ENCODE measurements around the gene EXOC3.
A peak's percentile ranks its signal among the peaks of the same experiment; 100 is the strongest.

The EXOC3 gene

DNA sequence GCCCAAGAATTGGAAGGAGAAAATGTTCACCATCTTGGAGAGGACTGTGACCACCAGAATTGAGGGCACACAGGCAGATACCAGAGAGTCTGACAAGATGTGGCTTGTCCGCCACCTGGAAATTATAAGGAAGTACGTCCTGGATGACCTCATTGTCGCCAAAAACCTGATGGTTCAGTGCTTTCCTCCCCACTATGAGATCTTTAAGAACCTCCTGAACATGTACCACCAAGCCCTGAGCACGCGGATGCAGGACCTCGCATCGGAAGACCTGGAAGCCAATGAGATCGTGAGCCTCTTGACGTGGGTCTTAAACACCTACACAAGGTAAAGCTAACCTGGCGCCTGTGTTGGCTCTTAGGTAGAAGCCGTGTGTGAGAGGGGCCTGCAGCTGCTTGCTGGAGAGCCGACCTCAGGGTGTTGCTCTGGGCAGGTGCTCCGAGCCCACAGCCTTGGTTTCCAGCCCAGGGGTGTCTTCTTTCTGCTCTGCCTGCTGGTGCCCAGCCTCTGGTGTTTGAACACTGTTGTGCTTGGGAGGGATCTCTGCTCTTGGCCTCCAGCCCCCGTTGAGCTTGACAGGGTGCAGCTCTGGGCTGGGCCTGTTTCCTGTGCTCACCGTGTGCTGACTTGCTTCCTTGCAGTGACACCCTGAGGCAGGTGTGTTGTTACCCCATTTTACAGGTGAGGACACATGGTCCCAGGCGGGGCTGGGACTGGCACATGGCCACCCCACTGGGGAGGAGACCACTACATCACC is 10.9 kb downstream of the EXOC3 start:
- peaks cover 35% of the 10 kb centered on the region; the same call in 1 of the 2 replicates for H3K79me2 ChIP-seq (ENCODE audit: insufficient read depth, low read length)
- peaks cover 65% of the 10 kb centered on the region; the same call in 1 of the 2 replicates for H3K36me3 ChIP-seq (ENCODE audit: insufficient read depth, low read length)
- peaks cover 16% of the 10 kb centered on the region; the same call in 1 of the 2 replicates for H3K9me3 ChIP-seq (ENCODE audit: insufficient read depth, low read depth, low read length)
- no peak for TF ChIP-seq EZH2phosphoT487 (IDR thresholded peaks at IDR 0.05; ENCODE audit: borderline replicate concordance)
- TF ChIP-seq, protein P1, sequence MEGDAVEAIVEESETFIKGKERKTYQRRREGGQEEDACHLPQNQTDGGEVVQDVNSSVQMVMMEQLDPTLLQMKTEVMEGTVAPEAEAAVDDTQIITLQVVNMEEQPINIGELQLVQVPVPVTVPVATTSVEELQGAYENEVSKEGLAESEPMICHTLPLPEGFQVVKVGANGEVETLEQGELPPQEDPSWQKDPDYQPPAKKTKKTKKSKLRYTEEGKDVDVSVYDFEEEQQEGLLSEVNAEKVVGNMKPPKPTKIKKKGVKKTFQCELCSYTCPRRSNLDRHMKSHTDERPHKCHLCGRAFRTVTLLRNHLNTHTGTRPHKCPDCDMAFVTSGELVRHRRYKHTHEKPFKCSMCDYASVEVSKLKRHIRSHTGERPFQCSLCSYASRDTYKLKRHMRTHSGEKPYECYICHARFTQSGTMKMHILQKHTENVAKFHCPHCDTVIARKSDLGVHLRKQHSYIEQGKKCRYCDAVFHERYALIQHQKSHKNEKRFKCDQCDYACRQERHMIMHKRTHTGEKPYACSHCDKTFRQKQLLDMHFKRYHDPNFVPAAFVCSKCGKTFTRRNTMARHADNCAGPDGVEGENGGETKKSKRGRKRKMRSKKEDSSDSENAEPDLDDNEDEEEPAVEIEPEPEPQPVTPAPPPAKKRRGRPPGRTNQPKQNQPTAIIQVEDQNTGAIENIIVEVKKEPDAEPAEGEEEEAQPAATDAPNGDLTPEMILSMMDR (conservative IDR thresholded peaks at IDR 0.05; ENCODE audit: low read length), result no peak
- H3F3A ChIP-seq (ENCODE audit: low read depth), result no peaks in the 10 kb centered on the region
- H2AFZ ChIP-seq (ENCODE audit: low read length), result no peak overlapping the region
- H3K4me3 ChIP-seq (ENCODE audit: low read length, poor library complexity, severe bottlenecking), result peak overlapping the region; percentile 19
- H3K4me1 ChIP-seq (ENCODE audit: insufficient read depth, low read length, poor library complexity, severe bottlenecking), result peaks cover 24% of the 10 kb centered on the region
- H4K20me1 ChIP-seq (ENCODE audit: insufficient read depth, low read length, poor library complexity, severe bottlenecking), result peaks cover 8% of the 10 kb centered on the region
- no peaks in the 10 kb centered on the region for H3K27me3 ChIP-seq (ENCODE audit: insufficient read depth, low read length, poor library complexity, severe bottlenecking)
- H3K9me2 ChIP-seq (replicated peaks; ENCODE audit: low read depth, low read length), result no peaks in the 10 kb centered on the region
- peak overlapping the region; percentile 56 for H3K4me2 ChIP-seq (ENCODE audit: low read depth, low read length, poor library complexity, severe bottlenecking)
- H3K9ac ChIP-seq (ENCODE audit: low read depth, low read length, poor library complexity, severe bottlenecking), result no peak overlapping the region

DNA sequence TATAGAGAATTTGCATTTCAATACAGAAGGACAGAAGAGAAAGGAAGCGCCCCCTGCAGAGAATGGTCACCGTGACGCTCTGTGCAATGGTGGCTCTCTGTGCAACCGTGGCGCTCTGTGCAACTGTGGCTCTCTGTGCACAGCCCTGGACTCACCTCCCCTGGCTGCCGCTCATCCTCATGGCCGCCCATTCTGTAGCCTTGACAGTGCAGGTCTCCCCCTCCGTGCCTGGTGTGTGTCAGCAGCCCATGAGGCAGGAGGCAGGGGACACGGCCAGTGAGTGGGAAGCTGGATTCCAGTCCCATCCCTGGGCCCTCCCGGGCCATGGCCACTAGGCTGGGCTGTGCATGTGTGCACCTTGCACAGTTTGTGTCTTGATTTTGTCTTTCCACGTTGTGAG is 12.0 kb downstream of the EXOC3 start:
- Histone ChIP-seq H3F3A (ENCODE audit: low read depth) (no peaks in the 10 kb centered on the region), H3K4me3 (ENCODE audit: low read length, poor library complexity, severe bottlenecking) (no peak overlapping the region), H3K27me3 (ENCODE audit: insufficient read depth, low read length, poor library complexity, severe bottlenecking) (no peaks in the 10 kb centered on the region), H3K79me2 (ENCODE audit: insufficient read depth, low read length) (peaks cover 35% of the 10 kb centered on the region; the same call in 1 of the 2 replicates), H3K9me3 (ENCODE audit: insufficient read depth, low read depth, low read length) (peaks cover 16% of the 10 kb centered on the region; the same call in 1 of the 2 replicates), H4K20me1 (ENCODE audit: insufficient read depth, low read length, poor library complexity, severe bottlenecking) (peaks cover 8% of the 10 kb centered on the region), H3K4me1 (ENCODE audit: insufficient read depth, low read length, poor library complexity, severe bottlenecking) (peaks cover 24% of the 10 kb centered on the region), H3K4me2 (ENCODE audit: low read depth, low read length, poor library complexity, severe bottlenecking) (peak overlapping the region; percentile 56), H3K9me2 (replicated peaks; ENCODE audit: low read depth, low read length) (no peaks in the 10 kb centered on the region), H3K9ac (ENCODE audit: low read depth, low read length, poor library complexity, severe bottlenecking) (no peak overlapping the region), H2AFZ (ENCODE audit: low read length) (no peak overlapping the region), H3K36me3 (ENCODE audit: insufficient read depth, low read length) (peaks cover 64% of the 10 kb centered on the region; the same call in 1 of the 2 replicates)
- no peak for TF ChIP-seq EZH2phosphoT487 (IDR thresholded peaks at IDR 0.05; ENCODE audit: borderline replicate concordance)
- TF ChIP-seq, protein P1 (conservative IDR thresholded peaks at IDR 0.05; ENCODE audit: low read length), result peak; percentile 21; the same call in 1 of the 2 replicates

DNA sequence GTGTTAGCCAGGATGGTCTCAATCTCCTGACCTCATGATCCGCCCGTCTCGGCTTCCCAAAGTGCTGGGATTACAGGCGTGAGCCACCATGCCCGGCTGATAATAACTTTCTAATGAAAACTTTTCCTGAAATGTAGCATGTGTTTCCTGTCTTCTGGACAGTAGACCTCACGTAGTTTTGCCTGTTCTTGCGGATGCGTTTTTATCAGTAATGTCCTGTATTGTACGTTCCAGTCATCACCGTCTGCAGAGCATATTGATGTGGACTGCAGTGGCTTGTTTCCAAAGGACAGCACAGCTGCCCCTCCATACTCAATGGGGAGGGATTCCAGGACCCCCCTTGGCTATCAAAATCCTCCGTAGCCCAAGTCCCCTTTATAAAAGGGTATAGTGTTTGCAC is 12.8 kb downstream of the EXOC3 start:
- Histone ChIP-seq H3K36me3 (ENCODE audit: insufficient read depth, low read length) (peaks cover 64% of the 10 kb centered on the region; the same call in 1 of the 2 replicates), H4K20me1 (ENCODE audit: insufficient read depth, low read length, poor library complexity, severe bottlenecking) (peaks cover 8% of the 10 kb centered on the region), H3K9ac (ENCODE audit: low read depth, low read length, poor library complexity, severe bottlenecking) (no peak overlapping the region), H3K4me3 (ENCODE audit: low read length, poor library complexity, severe bottlenecking) (no peak overlapping the region), H3K9me2 (replicated peaks; ENCODE audit: low read depth, low read length) (no peaks in the 10 kb centered on the region), H3K4me1 (ENCODE audit: insufficient read depth, low read length, poor library complexity, severe bottlenecking) (peaks cover 24% of the 10 kb centered on the region), H2AFZ (ENCODE audit: low read length) (no peak overlapping the region), H3F3A (ENCODE audit: low read depth) (no peaks in the 10 kb centered on the region), H3K79me2 (ENCODE audit: insufficient read depth, low read length) (peaks cover 30% of the 10 kb centered on the region; the same call in 1 of the 2 replicates), H3K27me3 (ENCODE audit: insufficient read depth, low read length, poor library complexity, severe bottlenecking) (no peaks in the 10 kb centered on the region), H3K4me2 (ENCODE audit: low read depth, low read length, poor library complexity, severe bottlenecking) (no peak overlapping the region), H3K9me3 (ENCODE audit: insufficient read depth, low read depth, low read length) (peaks cover 16% of the 10 kb centered on the region; the same call in 1 of the 2 replicates)
- no peak for TF ChIP-seq EZH2phosphoT487 (IDR thresholded peaks at IDR 0.05; ENCODE audit: borderline replicate concordance)
- TF ChIP-seq, protein P1 (conservative IDR thresholded peaks at IDR 0.05; ENCODE audit: low read length), result no peak
